Transverse colon (tissue), 4 donors: ENCODE data around the gene KANK2. TPM values are rescaled to one million over a fixed set of nuclear protein-coding genes. Genes with fewer than 3 reads are reported as not detected.

ENCODE experiments used
- DNase-seq: peaks from one replicate; pipeline ENCODE4 v3.0.0-alpha.2; 2019
- H3K27ac ChIP-seq, 4 donors: fragments of 200-600 bp; sonication (generic); 2 replicates each; pipeline ENCODE4 v1.5.1; 2016 to 2018; ENCODE audit warnings: inconsistent platforms in 4 of 4
- H3K27me3 ChIP-seq: fragments of 200-600 bp; sonication (generic); 2 replicates; pipeline ENCODE4 v1.5.1; 2017; ENCODE audit warnings: inconsistent platforms
- H3K36me3 ChIP-seq, 4 donors: fragments of 200-600 bp; sonication (generic); 2 replicates each; pipeline ENCODE4 v1.5.1; 2017 to 2019; ENCODE audit warnings: inconsistent platforms in 4 of 4
- H3K4me1 ChIP-seq, 4 donors: fragments of 200-600 bp; sonication (generic); 2 replicates each; pipeline ENCODE4 v1.5.1; 2017 to 2020; ENCODE audit warnings: inconsistent platforms in 4 of 4
- H3K4me3 ChIP-seq, 4 donors: fragments of 200-600 bp; sonication (generic); 1 replicate in 1 of 4; 2 replicates in 3 of 4; pipeline versions ENCODE4 v1.5.1 to v1.6.1; 2017 to 2019; ENCODE audit warnings: inconsistent platforms in 4 of 4
- H3K9me3 ChIP-seq, 2 donors: fragments of 200-600 bp; sonication (generic); 2 replicates each; pipeline ENCODE4 v1.5.1; 2017 to 2019; ENCODE audit warnings: inconsistent platforms in 2 of 2
- CTCF ChIP-seq, 5 experiments: fragments of 200-600 bp in 3 of 5; fragments of 450-650 bp in 2 of 5; sonication (generic) in 3 of 5; IDR thresholded peaks; 1 replicate in 2 of 5; 2 replicates in 3 of 5; pipeline ENCODE4 v1.5.1; 2016 to 2017; ENCODE audit warnings: antibody characterized with exemption in 5 of 5, inconsistent platforms in 3 of 5, mild to moderate bottlenecking in 2 of 5, moderate library complexity in 1 of 5
- EP300 ChIP-seq: sonication (generic); formaldehyde crosslinking; IDR thresholded peaks from one replicate; pipeline ENCODE4 v1.6.1; 2017; ENCODE audit warnings: antibody characterized with exemption, low read depth
- POLR2A ChIP-seq: fragments of 450-650 bp; IDR thresholded peaks from one replicate; pipeline ENCODE4 v1.6.1; 2016; ENCODE audit warnings: antibody characterized with exemption, mild to moderate bottlenecking, moderate library complexity
- POLR2AphosphoS5 ChIP-seq, 3 donors: sonication (generic); formaldehyde crosslinking; IDR thresholded peaks; one replicate each; pipeline ENCODE4 v1.6.1; 2016; ENCODE audit warnings: antibody characterized with exemption in 3 of 3
- WGBS, 2 donors: methylation state at CpG; one replicate each; pipeline ENCODE4 v1.1.5; 2018; ENCODE audit warnings: low coverage in 1 of 2; 5-methylcytosine and 5-hydroxymethylcytosine counted together
- in situ Hi-C, 4 donors: fragments of 200-750 bp; cut with MboI; loops; one replicate each; pipeline versions ENCODE4 v1.15.0 to v1.15.1; 2017; ENCODE audit warnings: low sequenced_read_pairs in 3 of 4, low pct_ligation_motif_present in 1 of 4, low pct_unique_long_range_greater_than_20kb in 1 of 4
- intact Hi-C: fragments of 100-400 bp; cut with DNase I; formaldehyde crosslinking; loops from one replicate; pipeline ENCODE4 v1.15.1; 2023; ENCODE audit warnings: low total_unique reads
- total RNA-seq, 4 donors: library from RNA; depleted of rRNA; stranded (reverse); fragments of >200 nt; gene quantifications; one replicate each; pipeline ENCODE4 v1.1.0, GENCODE V29; 2016

The KANK2 gene
- total RNA-seq, 4 donors from 2014 or later = 145 to 339 (median 243) TPM

GRCh38 chr19:11173516-11174155 lies 23.7 kb downstream of the KANK2 start:
- in situ Hi-C loops = no loop called here
- peak overlapping the region in 1 of 4 donors; percentile 96 for H3K27ac ChIP-seq

GRCh38 chr19:11172576-11172975 lies 24.8 kb downstream of the KANK2 start:
- H3K27ac ChIP-seq = peak overlapping the region in 3 of 4 donors; percentile 22 to 96 (median 23)
- H3K4me1 ChIP-seq = peaks cover 0 to 3% (median 0%) of the 10 kb centered on the region in 4 donors
- intact Hi-C loops (no loop called here), in situ Hi-C loops (no loop called here)
- peaks cover 0 to 21% (median 8%) of the 10 kb centered on the region in 4 donors for H3K36me3 ChIP-seq
- H3K27me3 ChIP-seq = no peaks in the 10 kb centered on the region
- no peaks in the 10 kb centered on the region for H3K9me3 ChIP-seq
- TF ChIP-seq CTCF (IDR thresholded peaks at IDR 0.05) = no peak
- TF ChIP-seq POLR2AphosphoS5 (IDR thresholded peaks at IDR 0.05) = no peak
- no peak for TF ChIP-seq EP300
- TF ChIP-seq POLR2A = no peak
- no peak overlapping the region for H3K4me3 ChIP-seq
- 67 to 86% methylated on average over 1 to 6 of the region's 6 CpGs for WGBS, 2 donors
- DNase-seq = no peak

More at GRCh38 chr19:11173516-11174155, 23.7 kb downstream of the KANK2 start:
- WGBS, 2 donors = 87% methylated on average over 8 of the region's 8 CpGs; no CpG with 5 or more reads in 1 of the 2 donors
- DNase-seq = no peak
- Histone ChIP-seq H3K9me3 (no peaks in the 10 kb centered on the region), H3K27me3 (no peaks in the 10 kb centered on the region), H3K4me3 (no peak overlapping the region), H3K4me1 (peaks cover 0 to 6% (median under 1%) of the 10 kb centered on the region in 4 donors), H3K36me3 (peaks cover 0 to 17% (median 8%) of the 10 kb centered on the region in 4 donors)
- TF ChIP-seq POLR2A (no peak), CTCF (IDR thresholded peaks at IDR 0.05) (no peak), EP300 (no peak), POLR2AphosphoS5 (IDR thresholded peaks at IDR 0.05) (no peak)
- intact Hi-C loops = no loop called here

- 71 to 73% methylated on average over 3 to 5 of the region's 5 CpGs for WGBS, 2 donors
- Histone ChIP-seq H3K27me3 (no peaks in the 10 kb centered on the region), H3K4me1 (peaks cover under 1 to 9% (median 7%) of the 10 kb centered on the region in 4 donors), H3K4me3 (no peak overlapping the region), H3K36me3 (peaks cover 0 to 21% (median 8%) of the 10 kb centered on the region in 4 donors), H3K27ac (peak overlapping the region in 3 of 4 donors; percentile 49 to 96 (median 87)), H3K9me3 (no peaks in the 10 kb centered on the region)
- no peak for TF ChIP-seq EP300
- no peak for TF ChIP-seq POLR2AphosphoS5 (IDR thresholded peaks at IDR 0.05)
- TF ChIP-seq CTCF (IDR thresholded peaks at IDR 0.05) = no peak
- TF ChIP-seq POLR2A = no peak
- intact Hi-C loops (no loop called here), in situ Hi-C loops (no loop called here)
- no peak for DNase-seq
Measured at GRCh38 chr19:11171144-11171543, 26.2 kb downstream of the KANK2 start.

GRCh38 chr19:11169896-11170678 lies 27.3 kb downstream of the KANK2 start:
- peak overlapping the region in 3 of 4 donors; percentile 49 to 96 (median 87) for H3K27ac ChIP-seq
- peaks cover 0 to 21% (median 8%) of the 10 kb centered on the region in 4 donors for H3K36me3 ChIP-seq
- no peak overlapping the region for H3K4me3 ChIP-seq
- no peak for DNase-seq
- H3K4me1 ChIP-seq = peaks cover 11 to 19% (median 16%) of the 10 kb centered on the region in 4 donors
- WGBS, 2 donors = 82 to 88% methylated on average over 2 to 31 of the region's 31 CpGs
- in situ Hi-C loops = no loop called here
- H3K9me3 ChIP-seq = no peaks in the 10 kb centered on the region
- intact Hi-C loops = loop anchor here (5.0 kb wide), 1 partner anchor 1382 kb away; the partner anchor contains the start of gene ZNF564
- H3K27me3 ChIP-seq = no peaks in the 10 kb centered on the region
- TF ChIP-seq POLR2A (no peak), EP300 (no peak), CTCF (IDR thresholded peaks at IDR 0.05) (no peak), POLR2AphosphoS5 (IDR thresholded peaks at IDR 0.05) (no peak)
